ENCODE results near the gene TRIP6. TPM values are rescaled to one million over a fixed set of nuclear protein-coding genes. Genes with fewer than 3 reads are reported as not detected.

TRIP6 gene
- total and polyA plus RNA-seq, 4 donors, result 16.0 to 66.6 (median 45.9) TPM

DNA sequence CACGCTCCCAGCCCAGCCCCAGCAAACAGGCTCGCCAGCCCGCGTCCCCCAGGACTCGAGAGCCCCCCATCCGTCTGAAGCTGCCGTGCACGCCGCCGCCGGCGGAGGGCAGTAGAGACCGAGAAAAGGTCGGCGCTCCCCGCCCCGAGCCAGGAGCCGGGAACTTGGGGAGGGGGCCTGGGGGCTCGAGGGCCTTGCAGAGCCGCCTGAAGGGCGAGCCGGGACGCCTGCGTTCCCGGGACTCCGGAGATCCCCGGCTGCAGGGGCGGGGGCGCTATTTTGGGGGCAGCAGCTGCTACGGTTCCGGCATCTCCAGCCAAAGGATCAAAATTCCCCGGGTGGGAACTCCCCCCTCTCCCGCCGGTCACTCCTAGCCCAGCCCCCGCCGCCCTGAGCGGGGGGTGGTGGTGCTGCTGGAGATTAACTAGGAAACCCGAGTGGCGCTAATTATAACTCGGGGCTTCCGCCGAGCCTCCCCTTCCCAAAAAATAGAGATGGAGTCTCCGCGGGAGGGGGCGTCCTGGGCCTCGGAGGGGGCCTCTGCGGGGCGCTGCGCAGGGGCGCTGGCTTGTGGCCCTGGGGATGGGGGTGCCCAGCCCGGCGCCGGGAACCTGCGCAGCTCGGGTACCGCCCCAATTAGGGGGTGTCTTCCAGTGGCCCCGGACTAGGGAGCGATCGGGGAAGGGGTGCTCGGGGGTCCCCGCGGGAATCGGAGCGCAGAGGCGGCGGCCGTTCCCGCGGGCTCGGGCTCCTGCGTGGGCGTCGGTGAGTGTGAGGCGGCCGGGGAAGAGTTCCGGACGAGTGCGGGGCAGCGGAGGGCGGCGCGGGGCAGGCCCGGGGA, 27.9 kb downstream of the TRIP6 start:
- WGBS (ENCODE audit: insufficient coverage), result 0% methylated on average over 77 of the region's 83 CpGs
- peaks cover 30% of the 10 kb centered on the region for H3K36me3 ChIP-seq (ENCODE audit: control insufficient read depth, insufficient read depth, low read length)
- H3K27me3 ChIP-seq (ENCODE audit: control insufficient read depth, insufficient read depth, low read length), result peaks cover 19% of the 10 kb centered on the region
- H3K9me3 ChIP-seq (ENCODE audit: control insufficient read depth, insufficient read depth, low read length), result no peaks in the 10 kb centered on the region
- H3K4me3 ChIP-seq (ENCODE audit: low read depth, low read length), result peak overlapping the region; percentile 53
- peak in 4 of 6 donors; percentile 59 to 94 (median 78) for DNase-seq (ENCODE audit: low read depth in 4 of 6, low spot score in 6 of 6)
- H3K27ac ChIP-seq (ENCODE audit: low read depth, low read length), result no peak overlapping the region
- H3K4me1 ChIP-seq (ENCODE audit: control insufficient read depth, insufficient read depth, low read length), result peaks cover 53% of the 10 kb centered on the region

DNA sequence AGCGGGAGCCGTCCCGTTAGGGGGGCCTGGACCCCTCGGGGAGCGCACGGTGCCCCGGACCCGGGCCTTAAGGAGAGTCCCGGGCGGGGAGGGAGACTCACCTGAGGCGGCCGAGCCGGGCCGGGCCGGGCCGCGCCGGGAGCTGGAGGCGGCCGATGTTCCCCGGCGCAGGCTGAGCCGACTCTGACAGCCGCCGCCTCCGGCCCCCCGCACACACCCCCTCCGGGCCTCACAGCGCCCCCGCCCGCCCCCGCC, 28.4 kb downstream of the TRIP6 start, which contains the start of gene ACHE:
TSS of gene ACHE (minus strand) at position 188 of the 255 bp plus-strand sequence. CDS start 1,656 bp downstream, outside the sequence.
- Histone ChIP-seq H3K27me3 (ENCODE audit: control insufficient read depth, insufficient read depth, low read length) (peaks cover 19% of the 10 kb centered on the region), H3K27ac (ENCODE audit: low read depth, low read length) (peak within 1 kb of the TSS; percentile 57)
- 0% methylated on average over 19 of the region's 32 CpGs for WGBS (ENCODE audit: insufficient coverage)

DNA sequence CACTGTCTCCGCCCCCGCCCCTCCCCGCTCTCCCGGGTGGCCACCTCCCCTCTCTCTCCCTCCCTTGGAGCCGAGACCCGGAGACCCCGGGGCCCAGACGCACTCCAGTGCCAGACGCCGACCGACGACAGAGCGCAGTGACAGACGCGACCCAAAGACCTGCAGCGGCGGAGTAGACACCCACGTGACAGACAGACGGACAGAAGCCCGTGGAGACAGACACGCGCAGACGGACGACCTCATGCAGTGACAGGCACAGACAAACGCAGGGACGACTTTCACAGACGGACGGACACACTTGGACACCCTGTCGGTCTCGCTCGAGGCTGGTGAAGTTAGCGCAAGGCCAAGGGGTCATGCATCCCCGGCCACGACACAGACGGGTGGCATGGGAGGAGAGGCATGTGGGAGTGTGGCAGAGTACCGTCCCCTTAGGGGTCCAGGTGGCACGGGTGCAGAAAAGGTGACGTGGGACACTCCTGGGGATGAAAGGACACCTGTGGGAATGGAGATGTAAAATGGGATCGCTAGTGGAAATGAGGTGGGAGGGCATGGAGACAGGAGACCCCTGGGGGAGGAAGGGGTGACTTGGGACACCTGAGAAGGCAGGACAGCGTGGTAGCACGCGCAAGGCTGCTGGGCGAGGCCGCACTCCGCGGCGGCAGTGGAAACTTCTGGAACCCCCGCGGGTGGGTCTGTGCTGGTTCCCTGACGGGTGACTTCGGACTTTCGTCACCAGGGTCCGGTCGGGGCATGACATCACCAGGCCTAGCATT, 29.0 kb downstream of the TRIP6 start:
- peak in 2 of 6 donors; percentile 62 to 90 for DNase-seq (ENCODE audit: low read depth in 4 of 6, low spot score in 6 of 6)
- WGBS (ENCODE audit: insufficient coverage), result 2% methylated on average over 52 of the region's 54 CpGs
- H3K9me3 ChIP-seq (ENCODE audit: control insufficient read depth, insufficient read depth, low read length), result no peaks in the 10 kb centered on the region
- peaks cover 23% of the 10 kb centered on the region for H3K36me3 ChIP-seq (ENCODE audit: control insufficient read depth, insufficient read depth, low read length)
- peak overlapping the region; percentile 57 for H3K27ac ChIP-seq (ENCODE audit: low read depth, low read length)
- H3K27me3 ChIP-seq (ENCODE audit: control insufficient read depth, insufficient read depth, low read length), result peaks cover 19% of the 10 kb centered on the region
- H3K4me1 ChIP-seq (ENCODE audit: control insufficient read depth, insufficient read depth, low read length), result peaks cover 43% of the 10 kb centered on the region
- peak overlapping the region; percentile 37 for H3K4me3 ChIP-seq (ENCODE audit: low read depth, low read length)

More for the DNA sequence above, 28.4 kb downstream of the TRIP6 start, which contains the start of gene ACHE:
- DNase-seq (ENCODE audit: low read depth in 4 of 6, low spot score in 6 of 6), result no peak
- peaks cover 48% of the 10 kb centered on the region for H3K4me1 ChIP-seq (ENCODE audit: control insufficient read depth, insufficient read depth, low read length)
- peak within 1 kb of the TSS; percentile 53 for H3K4me3 ChIP-seq (ENCODE audit: low read depth, low read length)
- H3K9me3 ChIP-seq (ENCODE audit: control insufficient read depth, insufficient read depth, low read length), result no peaks in the 10 kb centered on the region
- H3K36me3 ChIP-seq (ENCODE audit: control insufficient read depth, insufficient read depth, low read length), result peaks cover 28% of the 10 kb centered on the region

DNA sequence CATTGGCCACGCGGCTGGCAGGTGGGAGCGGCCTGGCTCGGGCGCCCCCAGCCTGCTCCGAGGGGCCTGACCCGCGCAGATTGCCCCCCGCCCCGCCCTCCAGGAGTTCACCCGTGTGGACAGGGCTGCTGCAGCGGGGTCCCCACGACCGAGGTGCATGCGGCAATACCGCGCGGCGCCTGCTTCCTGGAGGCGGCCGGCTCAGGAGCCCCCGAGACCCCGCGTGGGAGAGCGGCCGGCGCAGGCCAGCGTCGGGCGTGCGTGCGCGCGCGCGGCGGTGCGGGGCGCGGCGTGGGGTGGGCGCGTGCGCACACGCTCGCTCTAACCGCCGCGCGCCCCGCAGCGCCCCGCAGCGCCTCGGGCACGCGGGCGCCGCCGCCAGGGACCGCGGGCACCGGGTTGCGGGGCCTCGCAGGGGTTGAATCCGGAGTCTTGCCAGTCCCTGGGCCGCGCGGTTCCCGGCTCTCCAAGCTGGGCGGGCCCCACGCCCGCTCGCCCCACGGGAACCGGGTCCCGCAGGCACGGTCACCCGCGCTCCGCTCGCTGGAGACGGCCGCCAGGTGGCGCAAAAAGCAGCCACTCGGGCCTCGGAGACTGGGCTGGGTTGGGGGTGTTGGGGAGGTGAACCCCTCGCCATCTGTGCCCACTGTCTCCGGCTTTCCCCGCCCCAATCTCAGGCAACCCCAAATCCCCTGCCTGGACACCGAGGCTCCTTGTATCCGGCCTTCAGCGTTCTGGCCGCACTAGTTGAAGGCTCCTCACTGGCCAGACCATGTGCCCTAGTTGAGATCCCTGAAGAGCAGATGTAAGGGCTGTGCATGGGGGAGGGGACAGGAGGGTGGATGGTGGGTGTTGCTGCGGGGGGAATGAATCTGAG, 29.8 kb downstream of the TRIP6 start:
- WGBS (ENCODE audit: insufficient coverage), result under 1% methylated on average over 89 of the region's 95 CpGs
- peaks cover 22% of the 10 kb centered on the region for H3K36me3 ChIP-seq (ENCODE audit: control insufficient read depth, insufficient read depth, low read length)
- H3K9me3 ChIP-seq (ENCODE audit: control insufficient read depth, insufficient read depth, low read length), result no peaks in the 10 kb centered on the region
- DNase-seq (ENCODE audit: low read depth in 4 of 6, low spot score in 6 of 6), result peak in 3 of 6 donors; percentile 47 to 89 (median 83)
- peaks cover 19% of the 10 kb centered on the region for H3K27me3 ChIP-seq (ENCODE audit: control insufficient read depth, insufficient read depth, low read length)
- H3K4me3 ChIP-seq (ENCODE audit: low read depth, low read length), result peak overlapping the region; percentile 37
- peaks cover 37% of the 10 kb centered on the region for H3K4me1 ChIP-seq (ENCODE audit: control insufficient read depth, insufficient read depth, low read length)
- no peak overlapping the region for H3K27ac ChIP-seq (ENCODE audit: low read depth, low read length)

DNA sequence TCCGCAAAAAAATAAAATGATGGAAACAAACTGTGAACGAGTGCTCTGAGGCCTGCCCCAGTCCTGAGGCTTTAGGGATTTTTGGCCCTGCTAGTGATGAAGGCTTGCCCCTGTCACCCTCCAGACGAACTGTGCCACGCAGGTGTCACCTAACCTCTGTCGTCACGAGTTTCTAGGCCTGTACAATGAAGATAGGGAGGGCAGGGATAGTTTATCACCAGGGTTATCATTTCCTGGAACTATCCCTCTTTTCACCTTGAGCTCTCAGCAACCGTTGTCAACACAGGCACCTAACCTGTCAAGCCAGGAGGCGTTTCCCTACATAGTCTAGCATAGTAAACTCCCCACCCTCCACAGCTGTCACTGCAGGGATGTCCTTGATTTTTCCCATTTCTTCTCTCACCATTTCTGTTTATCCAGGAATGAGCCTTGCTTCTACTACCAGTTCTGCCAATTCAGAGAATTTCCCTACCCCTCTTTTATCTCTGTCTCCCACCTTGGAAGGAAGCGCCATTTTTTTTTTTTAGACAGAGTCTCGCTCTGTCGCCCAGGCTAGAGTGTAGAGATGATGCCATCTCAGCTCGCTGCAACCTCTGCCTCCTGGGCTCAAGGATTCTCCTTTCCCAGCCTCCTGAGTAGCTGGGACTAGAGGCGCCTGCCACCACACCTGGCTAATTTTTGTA, 30.7 kb downstream of the TRIP6 start:
- no peaks in the 10 kb centered on the region for H3K9me3 ChIP-seq (ENCODE audit: control insufficient read depth, insufficient read depth, low read length)
- H3K4me3 ChIP-seq (ENCODE audit: low read depth, low read length), result no peak overlapping the region
- peaks cover 19% of the 10 kb centered on the region for H3K27me3 ChIP-seq (ENCODE audit: control insufficient read depth, insufficient read depth, low read length)
- peaks cover 12% of the 10 kb centered on the region for H3K36me3 ChIP-seq (ENCODE audit: control insufficient read depth, insufficient read depth, low read length)
- H3K27ac ChIP-seq (ENCODE audit: low read depth, low read length), result no peak overlapping the region
- WGBS (ENCODE audit: insufficient coverage), result 83% methylated on average over 10 of the region's 13 CpGs
- DNase-seq (ENCODE audit: low read depth in 4 of 6, low spot score in 6 of 6), result no peak
- peaks cover 33% of the 10 kb centered on the region for H3K4me1 ChIP-seq (ENCODE audit: control insufficient read depth, insufficient read depth, low read length)

DNA sequence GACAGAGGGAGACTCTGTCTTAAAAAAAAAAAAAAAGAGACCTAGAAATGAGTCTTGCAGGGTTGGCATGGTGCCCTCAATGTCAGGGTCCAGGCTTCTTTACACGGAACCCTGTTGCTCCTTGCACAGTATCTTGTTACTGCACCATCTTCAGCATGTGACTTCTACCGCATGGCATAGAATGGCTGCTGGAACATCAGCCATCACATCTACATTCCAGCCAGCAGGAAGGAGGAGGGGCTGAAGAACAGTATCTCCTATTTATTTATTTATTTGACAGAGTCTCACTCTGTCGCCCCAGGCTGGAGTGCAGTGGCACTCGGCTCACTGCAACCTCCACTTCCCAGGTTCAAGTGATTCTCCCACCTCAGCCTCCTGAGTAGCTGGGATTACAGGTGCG, 32.2 kb downstream of the TRIP6 start:
- H3K27me3 ChIP-seq (ENCODE audit: control insufficient read depth, insufficient read depth, low read length), result peaks cover 19% of the 10 kb centered on the region
- no peaks in the 10 kb centered on the region for H3K9me3 ChIP-seq (ENCODE audit: control insufficient read depth, insufficient read depth, low read length)
- H3K4me3 ChIP-seq (ENCODE audit: low read depth, low read length), result no peak overlapping the region
- H3K27ac ChIP-seq (ENCODE audit: low read depth, low read length), result no peak overlapping the region
- peaks cover 27% of the 10 kb centered on the region for H3K4me1 ChIP-seq (ENCODE audit: control insufficient read depth, insufficient read depth, low read length)
- no peaks in the 10 kb centered on the region for H3K36me3 ChIP-seq (ENCODE audit: control insufficient read depth, insufficient read depth, low read length)
- no peak for DNase-seq (ENCODE audit: low read depth in 4 of 6, low spot score in 6 of 6)
- WGBS (ENCODE audit: insufficient coverage), result no CpG with 5 or more reads among the region's 5 CpGs

DNA sequence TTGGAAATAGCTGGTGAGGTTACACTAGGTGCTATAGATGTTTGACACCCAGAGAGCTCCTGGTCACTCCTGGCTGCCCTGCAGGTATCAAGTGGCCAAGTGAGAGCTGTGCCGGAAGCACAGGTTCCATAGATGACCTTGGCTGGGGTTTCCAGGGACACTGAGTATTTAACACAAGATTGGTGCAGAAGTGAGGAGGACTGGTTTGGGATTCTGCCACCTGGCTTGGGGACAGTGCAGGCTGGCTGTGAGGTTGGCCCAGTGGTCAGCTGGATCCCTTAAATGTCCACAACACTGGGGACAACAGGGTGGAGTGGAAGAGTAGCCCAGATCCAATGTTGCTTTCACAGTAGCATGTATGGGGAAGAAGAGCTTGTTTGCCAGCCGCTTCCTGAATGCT, 33.8 kb downstream of the TRIP6 start:
- Histone ChIP-seq H3K4me1 (ENCODE audit: control insufficient read depth, insufficient read depth, low read length) (peaks cover 15% of the 10 kb centered on the region), H3K4me3 (ENCODE audit: low read depth, low read length) (no peak overlapping the region), H3K36me3 (ENCODE audit: control insufficient read depth, insufficient read depth, low read length) (no peaks in the 10 kb centered on the region), H3K9me3 (ENCODE audit: control insufficient read depth, insufficient read depth, low read length) (no peaks in the 10 kb centered on the region), H3K27ac (ENCODE audit: low read depth, low read length) (no peak overlapping the region), H3K27me3 (ENCODE audit: control insufficient read depth, insufficient read depth, low read length) (peaks cover 15% of the 10 kb centered on the region)
- WGBS (ENCODE audit: insufficient coverage), result 86% methylated on average over 1 of the region's 2 CpGs
- no peak for DNase-seq (ENCODE audit: low read depth in 4 of 6, low spot score in 6 of 6)

DNA sequence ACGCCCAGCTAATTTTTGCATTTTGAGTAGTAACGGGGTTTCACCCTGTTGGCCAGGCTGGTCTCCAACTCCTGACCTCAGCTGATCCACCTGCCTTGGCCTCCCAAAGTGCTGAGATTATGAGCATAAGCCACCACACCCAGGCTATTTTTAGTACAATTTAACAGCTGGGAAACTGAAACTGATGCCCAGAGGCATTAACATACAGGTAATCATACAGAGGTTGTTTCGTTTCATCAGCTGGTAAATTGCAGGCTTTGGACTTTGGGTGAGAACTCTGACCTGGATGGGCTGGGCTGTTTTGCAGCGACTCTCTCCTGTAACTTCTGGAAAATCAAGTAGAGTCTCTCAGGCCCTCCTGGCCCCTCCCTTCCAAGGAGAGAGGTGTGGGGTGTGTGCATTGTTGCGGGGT, 34.7 kb downstream of the TRIP6 start:
- 90% methylated on average over 2 of the region's 5 CpGs for WGBS (ENCODE audit: insufficient coverage)
- no peak overlapping the region for H3K27ac ChIP-seq (ENCODE audit: low read depth, low read length)
- DNase-seq (ENCODE audit: low read depth in 4 of 6, low spot score in 6 of 6), result no peak

DNA sequence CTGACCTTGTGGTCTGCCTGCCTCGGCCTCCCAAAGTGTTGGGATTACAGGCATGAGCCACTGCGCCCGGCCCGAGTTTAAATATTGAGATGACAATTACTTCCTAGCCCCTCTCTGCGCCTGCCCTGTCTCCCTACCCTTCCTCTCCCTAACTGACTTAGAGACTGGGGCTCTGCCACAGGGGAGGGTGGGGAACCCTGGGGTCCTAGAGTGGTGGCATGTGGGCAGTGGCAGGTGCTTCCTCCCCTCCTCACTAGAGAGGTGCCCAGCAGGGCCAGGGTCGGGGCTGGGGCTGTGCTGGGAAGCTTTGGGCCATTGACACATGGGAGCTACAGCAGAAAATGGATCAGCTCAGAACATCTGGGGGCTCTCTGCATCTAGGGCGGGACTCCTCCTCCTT, 35.5 kb downstream of the TRIP6 start:
- DNase-seq (ENCODE audit: low read depth in 4 of 6, low spot score in 6 of 6), result no peak
- peaks cover under 1% of the 10 kb centered on the region for H3K4me1 ChIP-seq (ENCODE audit: control insufficient read depth, insufficient read depth, low read length)
- H3K27ac ChIP-seq (ENCODE audit: low read depth, low read length), result no peak overlapping the region
- H3K4me3 ChIP-seq (ENCODE audit: low read depth, low read length), result no peak overlapping the region
- 83% methylated on average over 1 of the region's 7 CpGs for WGBS (ENCODE audit: insufficient coverage)
- H3K9me3 ChIP-seq (ENCODE audit: control insufficient read depth, insufficient read depth, low read length), result no peaks in the 10 kb centered on the region
- H3K27me3 ChIP-seq (ENCODE audit: control insufficient read depth, insufficient read depth, low read length), result peaks cover 3% of the 10 kb centered on the region
- H3K36me3 ChIP-seq (ENCODE audit: control insufficient read depth, insufficient read depth, low read length), result no peaks in the 10 kb centered on the region

More for the DNA sequence above, 34.7 kb downstream of the TRIP6 start:
- Histone ChIP-seq H3K9me3 (ENCODE audit: control insufficient read depth, insufficient read depth, low read length) (no peaks in the 10 kb centered on the region), H3K4me1 (ENCODE audit: control insufficient read depth, insufficient read depth, low read length) (peaks cover 7% of the 10 kb centered on the region), H3K36me3 (ENCODE audit: control insufficient read depth, insufficient read depth, low read length) (no peaks in the 10 kb centered on the region), H3K4me3 (ENCODE audit: low read depth, low read length) (no peak overlapping the region), H3K27me3 (ENCODE audit: control insufficient read depth, insufficient read depth, low read length) (peaks cover 9% of the 10 kb centered on the region)
